GM19240 (cell line): ENCODE results near the gene ATP8B4.
"Not testable (repeated sequence)": the region's sequence is repeated elsewhere in the genome, so short reads cannot be mapped to it uniquely, and the experiment has no call there.

ENCODE experiments used
- DNase-seq: peaks from one replicate; pipeline ENCODE4 v3.0.0; 2011; ENCODE audit warnings: low spot score; ENCODE audit not compliant: insufficient read length

ATP8B4 gene

GRCh38 chr15:50119063-50120040 lies at the start of gene ATP8B4:
TSS of gene ATP8B4 (minus strand) at chr15:50119233. CDS start at chr15:50106966, 12,267 bp downstream.
- no peak for DNase-seq

- no peak for DNase-seq
Measured at GRCh38 chr15:50168379-50168778, 49.3 kb upstream of the ATP8B4 start.

GRCh38 chr15:50167110-50167509 lies 48.1 kb upstream of the ATP8B4 start:
- no peak for DNase-seq

- DNase-seq, result no peak
Measured at GRCh38 chr15:50166216-50166615, 47.2 kb upstream of the ATP8B4 start.

- DNase-seq, result no peak
Measured at GRCh38 chr15:50164458-50164857, 45.4 kb upstream of the ATP8B4 start.

- no peak for DNase-seq
Measured at GRCh38 chr15:50163719-50164410, 44.8 kb upstream of the ATP8B4 start.

- no peak for DNase-seq
Measured at GRCh38 chr15:50162969-50163718, 44.1 kb upstream of the ATP8B4 start.

- not testable (repeated sequence) for DNase-seq
Measured at GRCh38 chr15:50158236-50158635, 39.2 kb upstream of the ATP8B4 start.

GRCh38 chr15:50151476-50151875 lies 32.4 kb upstream of the ATP8B4 start:
- DNase-seq, result no peak

- no peak for DNase-seq
Measured at GRCh38 chr15:50150851-50151250, 31.8 kb upstream of the ATP8B4 start.

GRCh38 chr15:50150349-50150748 lies 31.3 kb upstream of the ATP8B4 start:
- DNase-seq, result no peak

GRCh38 chr15:50149090-50149489 lies 30.1 kb upstream of the ATP8B4 start:
- no peak for DNase-seq

- DNase-seq, result no peak
Measured at GRCh38 chr15:50148362-50148963, 29.4 kb upstream of the ATP8B4 start.

GRCh38 chr15:50146632-50147031 lies 27.6 kb upstream of the ATP8B4 start:
- no peak for DNase-seq

- no peak for DNase-seq
Measured at GRCh38 chr15:50145451-50145872, 26.4 kb upstream of the ATP8B4 start.

- DNase-seq, result no peak
Measured at GRCh38 chr15:50144341-50145120, 25.5 kb upstream of the ATP8B4 start.

GRCh38 chr15:50143255-50143860 lies 24.3 kb upstream of the ATP8B4 start:
- DNase-seq, result no peak

GRCh38 chr15:50141856-50142255 lies 22.8 kb upstream of the ATP8B4 start:
- no peak for DNase-seq

GRCh38 chr15:50140983-50141382 lies 21.9 kb upstream of the ATP8B4 start:
- DNase-seq, result no peak

- DNase-seq, result no peak
Measured at GRCh38 chr15:50140098-50140497, 21.1 kb upstream of the ATP8B4 start.
